Measurements from ENCODE around the gene AVP.
"Not testable (repeated sequence)": the region's sequence is repeated elsewhere in the genome, so short reads cannot be mapped to it uniquely, and the experiment has no call there.

AVP gene

DNA sequence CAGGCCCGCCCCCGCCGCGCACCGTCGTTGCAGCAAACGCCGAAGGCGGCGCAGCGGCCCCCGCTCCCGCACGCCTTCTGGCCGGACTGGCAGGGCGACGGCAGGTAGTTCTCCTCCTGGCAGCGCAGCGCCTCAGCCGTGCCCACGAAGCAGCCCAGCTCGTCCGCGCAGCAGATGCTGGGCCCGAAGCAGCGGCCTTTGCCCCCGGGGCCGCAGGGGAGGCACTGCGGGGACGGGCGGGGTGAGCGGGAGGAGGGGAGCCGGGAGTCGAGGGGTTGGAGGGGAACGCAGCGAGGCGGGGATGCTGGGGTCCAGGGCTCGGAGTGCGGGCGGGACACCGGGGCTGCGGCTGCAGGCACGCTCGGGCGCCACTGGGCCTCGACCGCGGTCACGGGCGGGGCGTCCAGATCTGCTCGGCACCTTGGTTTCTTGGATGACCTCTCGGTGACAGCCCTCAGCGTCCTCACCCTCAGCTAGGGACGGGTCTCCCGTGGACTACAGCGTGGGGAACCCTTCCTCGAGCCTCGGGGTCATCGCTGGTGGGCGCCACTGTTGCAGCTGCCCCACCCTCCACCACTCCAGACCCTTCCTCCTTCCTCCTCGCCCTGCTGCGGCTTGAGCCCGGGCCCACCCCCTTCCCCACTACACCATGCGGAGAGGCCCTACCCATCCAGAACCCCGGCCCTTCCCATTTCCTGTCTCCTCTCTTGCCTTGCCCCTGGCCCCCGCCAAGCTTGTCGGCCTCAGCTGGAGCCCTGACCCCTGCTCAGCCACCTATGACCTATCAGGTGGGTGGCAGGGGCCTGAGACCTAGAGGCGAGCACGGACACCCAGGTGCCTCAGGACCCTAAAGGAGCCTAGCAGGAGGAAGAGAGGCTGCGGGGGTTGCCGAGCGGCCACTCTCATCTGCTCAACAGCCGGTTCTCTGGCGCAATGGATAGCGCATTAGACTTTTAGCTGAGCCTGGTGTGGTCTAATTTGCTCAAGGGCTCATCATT, 1.3 kb downstream of the AVP start:
- DNase-seq: peak in 1 of 4 experiments; percentile 29

DNA sequence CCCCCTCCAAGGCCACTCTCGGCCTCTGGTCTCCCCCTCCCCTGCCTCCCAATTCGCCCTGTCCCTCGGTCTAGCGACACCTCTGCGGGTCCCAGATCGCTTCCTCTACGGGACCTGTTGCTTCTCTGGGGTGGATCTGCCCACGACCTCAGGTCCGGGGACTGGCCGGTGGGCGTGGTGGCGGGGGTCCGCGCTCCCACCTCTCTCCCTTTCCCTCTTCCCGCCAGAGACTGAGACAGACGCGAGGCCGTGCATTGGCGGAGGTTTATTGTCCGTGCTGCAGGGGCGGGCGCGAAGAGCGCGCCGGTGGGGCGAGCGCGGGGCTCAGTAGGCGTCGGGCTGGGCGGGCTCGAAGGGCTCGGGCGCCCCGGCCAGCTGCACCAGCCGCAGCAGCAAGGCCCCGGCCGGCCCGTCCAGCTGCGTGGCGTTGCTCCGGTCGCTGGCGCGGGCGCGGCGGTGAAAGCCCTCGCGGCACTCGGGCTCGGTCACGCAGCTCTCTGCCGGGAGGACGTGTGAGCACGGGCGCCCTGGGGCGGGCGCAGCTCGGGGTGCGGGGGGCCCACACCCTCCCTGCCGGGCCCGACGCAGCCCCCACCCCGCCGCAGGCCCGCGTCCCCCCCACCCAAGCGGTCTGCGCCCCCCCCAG, 2.1 kb downstream of the AVP start:
- DNase-seq: peak in 2 of 4 experiments; percentile 33 to 57

DNA sequence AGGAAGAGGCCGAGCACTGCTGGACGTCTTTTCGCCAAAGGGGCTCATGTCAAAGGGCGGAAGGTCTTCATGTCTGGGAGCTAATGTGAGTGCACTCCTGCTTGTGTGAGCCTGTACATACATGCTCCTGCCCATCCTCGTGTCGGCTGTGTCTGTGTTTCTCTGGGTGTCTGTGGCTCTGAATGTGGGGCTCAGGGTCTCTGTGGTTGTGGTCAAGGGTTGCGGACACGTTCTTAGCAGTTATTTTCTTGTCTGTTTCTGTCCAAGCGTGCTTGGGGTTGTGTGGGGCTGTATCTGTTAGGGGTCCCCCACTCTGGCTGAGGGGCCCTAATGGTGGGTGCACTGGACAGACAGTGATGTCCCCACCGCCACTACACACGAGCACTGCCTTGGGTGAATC, 2.9 kb downstream of the AVP start:
- no peak for DNase-seq

DNA sequence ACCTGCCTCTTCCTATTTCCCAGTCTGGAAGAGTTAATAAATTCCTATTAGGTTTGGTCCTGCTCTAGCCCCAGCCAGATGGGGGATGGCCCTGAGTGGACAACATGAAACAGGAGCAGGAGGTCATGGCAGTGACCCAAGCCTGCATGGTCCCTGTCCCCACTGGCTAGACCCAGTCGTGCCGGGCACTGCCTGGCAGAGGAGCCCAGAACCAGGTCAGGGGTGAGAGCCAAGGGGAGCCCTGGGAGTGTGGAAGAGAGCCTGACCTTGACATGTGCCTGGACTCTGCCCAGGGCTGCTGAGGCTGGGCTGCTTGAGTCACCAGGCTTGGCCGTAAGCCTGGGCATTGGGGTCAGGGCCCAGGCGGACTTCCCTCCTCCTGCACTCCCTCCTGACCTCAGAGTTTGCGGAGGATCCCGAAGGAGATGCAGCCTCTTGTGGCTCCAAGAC, 3.6 kb downstream of the AVP start:
- peak; percentile 33 to 61 (median 51) for DNase-seq

DNA sequence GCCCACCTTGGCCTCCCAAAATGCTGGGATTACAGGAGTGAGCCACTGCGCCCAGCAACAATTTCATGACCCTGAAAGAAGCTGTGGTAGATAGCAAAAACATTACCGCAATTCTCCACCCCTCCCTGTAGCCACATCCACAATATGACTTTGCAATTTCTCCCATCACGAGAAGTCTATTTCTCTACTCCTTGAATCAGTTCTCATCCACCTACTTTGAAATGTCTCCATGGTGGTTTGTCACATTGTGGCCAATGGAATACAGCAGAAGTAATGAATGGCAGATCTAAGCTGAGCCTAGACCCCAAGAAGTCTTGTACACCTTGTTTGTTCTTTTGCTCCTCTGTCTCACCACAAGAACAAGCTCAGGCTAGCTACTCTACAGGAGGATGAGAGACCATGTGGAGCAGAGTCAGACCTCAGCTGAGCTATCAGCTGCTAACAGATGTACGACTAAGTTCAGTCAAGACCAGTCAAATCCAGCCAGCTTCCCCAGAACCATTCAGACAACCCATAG, 6.8 kb downstream of the AVP start:
- DNase-seq: peak in 3 of 4 experiments; percentile 33 to 45 (median 40)

- not testable (repeated sequence) for DNase-seq
Measured at GRCh38 chr20:3075315-3075714, 9.2 kb downstream of the AVP start.

DNA sequence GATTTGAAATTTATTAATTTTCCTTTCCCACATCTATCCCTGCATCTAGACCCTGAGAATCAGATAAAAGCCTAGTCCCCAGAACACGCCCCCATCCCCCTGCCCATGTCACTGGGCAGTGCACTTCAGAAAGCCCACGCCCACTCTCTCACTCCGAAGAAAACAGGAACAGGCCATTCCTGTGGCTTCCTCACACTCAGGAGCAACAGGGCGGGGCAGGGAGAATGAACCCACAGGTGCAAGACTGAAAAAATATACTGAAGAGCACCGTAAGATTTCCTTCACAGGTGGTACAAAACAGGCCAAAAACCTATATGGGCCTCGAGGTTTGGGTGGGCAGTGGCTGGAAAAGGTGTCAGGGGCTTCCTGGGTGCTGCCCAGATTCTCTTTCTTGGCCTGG, 9.7 kb downstream of the AVP start:
- DNase-seq: peak; percentile 38 to 67 (median 58)

DNA sequence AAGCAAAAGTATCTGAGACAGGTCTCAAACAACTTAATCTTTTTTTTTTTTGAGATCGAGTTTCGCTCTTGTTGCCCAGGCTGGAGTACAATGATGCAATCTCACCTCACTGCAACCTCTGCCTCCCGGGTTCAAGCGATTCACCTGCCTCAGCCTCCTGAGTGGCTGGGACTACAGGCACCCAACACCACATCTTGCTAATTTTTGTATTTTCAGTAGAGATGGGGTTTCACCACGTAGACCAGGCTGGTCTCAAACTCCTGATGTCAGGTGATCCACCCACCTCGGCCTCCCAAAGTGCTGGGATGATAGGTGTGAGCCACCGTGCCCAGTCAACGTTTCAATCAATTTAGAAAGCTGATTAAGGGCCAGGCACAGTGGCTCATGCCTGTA, 11.3 kb downstream of the AVP start:
- DNase-seq: not testable (repeated sequence)

- no peak for DNase-seq
Measured at GRCh38 chr20:3072530-3073250, 11.8 kb downstream of the AVP start.

DNA sequence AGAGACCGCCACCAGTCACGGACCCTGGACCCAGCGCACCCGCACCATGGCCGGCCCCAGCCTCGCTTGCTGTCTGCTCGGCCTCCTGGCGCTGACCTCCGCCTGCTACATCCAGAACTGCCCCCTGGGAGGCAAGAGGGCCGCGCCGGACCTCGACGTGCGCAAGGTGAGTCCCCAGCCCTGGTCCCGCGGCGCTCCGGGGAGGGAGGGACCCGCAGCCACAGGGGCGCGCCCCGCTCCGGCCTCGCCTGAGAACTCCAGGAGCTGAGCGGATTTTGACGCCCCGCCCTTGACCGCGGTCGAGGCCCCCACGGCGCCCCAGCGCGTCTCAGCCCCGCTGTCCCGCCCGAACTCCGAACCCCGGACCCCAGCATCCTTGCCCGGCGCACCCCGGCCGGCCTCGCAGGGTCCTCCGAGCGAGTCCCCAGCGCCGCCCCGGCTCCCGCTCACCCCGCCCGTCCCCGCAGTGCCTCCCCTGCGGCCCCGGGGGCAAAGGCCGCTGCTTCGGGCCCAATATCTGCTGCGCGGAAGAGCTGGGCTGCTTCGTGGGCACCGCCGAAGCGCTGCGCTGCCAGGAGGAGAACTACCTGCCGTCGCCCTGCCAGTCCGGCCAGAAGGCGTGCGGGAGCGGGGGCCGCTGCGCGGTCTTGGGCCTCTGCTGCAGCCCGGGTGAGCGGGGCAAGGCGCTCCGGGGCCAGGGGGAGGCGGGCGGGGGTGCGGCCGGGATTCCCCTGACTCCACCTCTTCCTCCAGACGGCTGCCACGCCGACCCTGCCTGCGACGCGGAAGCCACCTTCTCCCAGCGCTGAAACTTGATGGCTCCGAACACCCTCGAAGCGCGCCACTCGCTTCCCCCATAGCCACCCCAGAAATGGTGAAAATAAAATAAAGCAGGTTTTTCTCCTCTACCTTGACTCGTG, 12.7 kb downstream of the AVP start, which contains the start of gene OXT:
Gene OXT, plus strand, starts transcription at position 11 of the 920 bp plus-strand sequence. Its CDS starts 36 bp downstream, at position 47.
- DNase-seq: peak in 3 of 4 experiments; percentile 26 to 70 (median 50)

DNA sequence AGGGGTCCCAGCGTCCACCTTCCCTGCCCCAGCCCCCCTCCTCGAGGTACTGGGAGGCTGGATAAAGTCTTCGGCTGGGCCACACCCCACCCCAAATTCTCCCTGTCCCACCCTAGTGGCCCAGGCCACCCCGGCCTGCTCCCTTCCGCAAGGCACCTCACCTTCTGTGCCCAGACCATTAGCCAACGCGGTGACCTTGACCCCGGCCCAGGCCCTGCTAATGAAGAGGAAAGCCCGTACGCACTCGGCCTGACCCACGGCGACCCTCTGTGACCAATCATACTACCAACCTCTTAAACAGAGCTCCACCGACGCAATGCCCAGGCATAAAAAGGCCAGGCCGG, 13.3 kb downstream of the AVP start:
- no peak for DNase-seq

DNA sequence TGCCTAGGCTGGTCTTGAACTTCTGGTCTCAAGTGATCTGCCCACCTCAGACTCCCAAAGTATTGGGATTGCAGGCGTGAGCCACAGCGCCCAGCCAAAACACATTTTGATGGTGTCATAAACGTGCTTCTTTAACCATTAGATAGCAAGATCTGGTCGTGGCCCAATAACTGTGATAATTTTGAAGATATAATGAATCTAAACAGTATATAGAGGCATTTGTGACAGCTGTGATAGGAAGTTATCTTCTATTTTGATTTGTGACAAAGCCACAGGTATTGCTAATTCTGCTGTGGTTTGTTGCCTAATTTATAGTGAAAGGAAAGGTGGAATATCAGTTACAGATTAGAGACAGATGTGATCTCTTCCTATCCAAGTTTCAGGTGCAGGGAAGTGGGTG, 13.8 kb downstream of the AVP start:
- DNase-seq: no peak

DNA sequence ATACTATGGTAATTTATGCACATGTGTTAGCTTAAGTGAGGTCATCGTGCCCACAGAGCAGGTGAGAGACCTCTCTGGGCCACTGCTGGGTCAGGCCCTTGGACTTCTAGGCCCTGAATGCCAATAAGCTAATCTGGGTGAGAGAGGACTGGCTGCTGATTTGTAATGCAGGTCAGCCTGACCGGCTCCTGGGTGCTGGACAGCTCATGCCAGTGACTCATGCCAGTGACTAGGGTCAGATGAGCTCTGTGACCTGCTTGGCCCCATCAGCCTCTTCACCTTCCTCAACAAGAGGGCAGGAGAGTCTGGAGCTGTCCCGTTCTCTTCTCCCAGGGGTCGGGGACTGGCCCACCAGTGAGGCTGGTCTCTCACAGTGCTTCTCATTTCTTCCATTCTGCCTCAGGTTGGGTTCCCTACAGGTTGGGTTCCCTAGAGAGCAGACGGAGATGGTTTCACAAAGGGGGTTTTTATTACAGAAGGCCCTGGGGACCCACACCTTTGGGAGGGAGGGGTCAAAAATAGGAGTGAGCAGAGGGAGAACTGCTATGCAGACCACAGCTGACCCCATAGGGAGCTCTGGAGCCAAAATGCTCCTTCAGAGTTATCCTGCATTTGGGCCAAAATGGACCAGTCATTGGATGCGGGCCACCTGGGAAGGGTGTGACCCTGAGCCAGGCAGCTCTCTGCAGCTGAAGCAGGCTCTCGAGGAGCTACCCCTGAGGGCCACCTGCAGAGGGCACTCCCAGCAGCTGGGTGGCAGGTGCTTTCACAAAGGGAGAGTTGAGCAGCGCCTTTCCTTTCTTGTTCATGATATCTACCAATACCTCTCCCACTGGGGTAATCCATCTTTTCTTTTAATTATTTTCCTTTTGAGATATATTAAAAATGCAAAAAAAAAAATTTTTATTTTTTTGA, 15.3 kb downstream of the AVP start:
- peak; percentile 34 to 66 (median 56) for DNase-seq

DNA sequence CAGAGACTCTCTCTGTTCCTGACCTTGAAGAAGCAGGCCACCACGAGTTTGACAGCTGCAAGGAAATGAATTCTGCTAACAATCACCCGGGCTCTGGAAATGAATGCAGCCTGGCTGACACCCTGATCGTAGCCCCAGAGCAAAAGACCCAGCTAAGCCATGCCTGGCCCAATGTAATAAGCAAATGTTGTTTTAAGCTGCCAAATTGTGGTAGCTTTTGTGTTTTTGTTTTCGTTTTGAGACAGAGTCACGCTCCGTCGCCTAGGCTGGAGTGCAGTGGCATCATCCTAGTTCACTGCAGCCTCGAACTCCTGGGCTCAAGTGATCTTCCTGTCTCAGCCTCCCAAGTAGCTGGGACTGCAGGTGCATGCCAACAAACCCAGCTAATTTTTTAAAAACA, 16.4 kb downstream of the AVP start:
- no peak for DNase-seq

DNA sequence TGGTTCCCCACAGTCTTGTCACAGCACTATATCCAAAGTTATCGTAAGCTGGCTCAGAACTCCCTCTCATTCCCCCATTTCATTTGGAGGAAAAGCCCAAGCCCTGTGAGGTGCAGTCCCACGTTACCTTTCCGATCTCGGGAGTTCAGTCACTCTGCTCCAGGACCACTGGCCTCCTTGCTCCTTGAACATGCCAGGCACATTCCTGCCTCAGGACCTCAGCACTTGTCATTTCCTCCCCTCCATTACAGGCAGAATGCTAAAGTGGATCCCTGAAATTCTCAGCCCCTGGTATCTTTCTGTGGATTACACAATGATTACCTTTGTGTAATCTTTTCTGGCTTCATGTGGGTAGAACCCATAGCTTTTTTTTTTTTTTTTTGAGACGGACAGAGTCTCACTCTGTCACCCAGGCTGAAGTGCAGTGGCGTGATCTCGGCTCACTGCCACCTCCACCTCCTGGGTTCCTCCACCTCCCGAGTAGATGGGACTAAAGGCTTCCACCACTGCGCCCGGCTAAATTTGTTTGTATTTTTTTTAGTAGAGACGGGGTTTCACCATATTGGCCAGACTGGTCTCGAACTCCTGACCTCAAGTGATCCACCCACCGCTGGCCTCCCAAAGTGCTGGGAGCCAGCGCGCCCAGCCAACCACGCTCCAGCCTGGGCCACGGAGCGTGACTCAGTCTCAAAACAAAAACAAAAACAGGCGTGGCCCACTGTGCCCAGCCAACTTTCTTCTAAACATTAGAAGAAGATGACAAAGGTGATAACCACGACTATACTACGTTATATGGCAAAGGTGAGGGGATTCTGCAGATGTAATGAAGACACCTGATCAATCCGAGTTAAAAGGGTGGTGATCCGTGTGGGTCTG, 17.1 kb downstream of the AVP start:
- DNase-seq: no peak

DNA sequence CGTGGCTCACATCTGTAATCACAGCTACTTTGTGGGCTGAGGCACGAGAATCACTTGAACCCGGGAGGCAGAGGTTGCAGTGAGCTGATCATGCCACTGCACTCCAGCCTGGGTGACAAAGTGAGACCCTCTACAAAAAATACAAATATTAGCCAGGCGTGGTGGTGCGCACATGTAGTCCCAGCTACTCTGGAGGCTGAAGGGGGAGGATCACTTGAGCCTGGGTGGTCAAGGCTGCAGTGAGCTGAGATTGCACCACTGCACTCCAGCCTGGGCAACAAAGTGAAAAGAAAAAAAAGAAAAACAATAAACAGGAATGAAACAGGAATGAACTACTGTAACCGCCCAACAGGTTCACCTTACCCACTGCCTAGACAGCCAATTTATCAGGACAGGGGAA, 20.4 kb downstream of the AVP start:
- DNase-seq: not testable (repeated sequence)

- DNase-seq: no peak
Measured at GRCh38 chr20:3059489-3059888, 25.0 kb downstream of the AVP start.

DNA sequence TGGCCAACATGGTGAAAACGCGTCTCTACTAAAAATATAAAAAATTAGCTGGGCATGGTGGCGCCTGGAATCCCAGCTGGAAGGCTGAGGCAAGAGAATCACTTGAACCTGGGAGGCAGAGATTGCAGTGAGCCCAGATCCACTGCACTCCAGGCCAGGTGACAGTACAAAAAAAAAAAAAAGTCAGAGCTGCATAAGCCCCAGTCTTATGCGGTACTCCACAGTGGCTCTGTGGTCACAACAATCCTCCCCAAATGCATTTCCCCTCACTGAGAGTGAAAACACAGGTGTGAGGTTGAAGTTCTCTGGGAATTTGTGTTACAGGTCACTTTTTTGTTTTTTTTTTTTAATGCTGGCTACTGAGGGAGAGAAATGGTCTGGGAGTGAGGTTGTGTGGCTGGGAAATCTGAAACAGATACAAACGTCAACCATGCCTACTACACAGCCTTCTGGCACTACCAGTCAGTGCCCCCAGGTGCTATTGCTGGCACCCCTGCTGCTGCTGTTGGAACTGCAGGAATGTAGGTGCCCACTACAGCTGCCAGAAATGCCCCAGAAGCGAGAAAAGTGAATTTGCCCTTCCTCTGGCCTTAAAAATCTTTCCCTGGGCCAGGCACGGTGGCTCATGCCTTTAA, 33.0 kb downstream of the AVP start:
- DNase-seq: no peak
